ENCODE results near the gene PNKP. TPM values are rescaled to one million over a fixed set of nuclear protein-coding genes. Genes with fewer than 3 reads are reported as not detected.

The PNKP gene
- total RNA-seq, 1 donor from 2014 or later, result 46.3 TPM

DNA sequence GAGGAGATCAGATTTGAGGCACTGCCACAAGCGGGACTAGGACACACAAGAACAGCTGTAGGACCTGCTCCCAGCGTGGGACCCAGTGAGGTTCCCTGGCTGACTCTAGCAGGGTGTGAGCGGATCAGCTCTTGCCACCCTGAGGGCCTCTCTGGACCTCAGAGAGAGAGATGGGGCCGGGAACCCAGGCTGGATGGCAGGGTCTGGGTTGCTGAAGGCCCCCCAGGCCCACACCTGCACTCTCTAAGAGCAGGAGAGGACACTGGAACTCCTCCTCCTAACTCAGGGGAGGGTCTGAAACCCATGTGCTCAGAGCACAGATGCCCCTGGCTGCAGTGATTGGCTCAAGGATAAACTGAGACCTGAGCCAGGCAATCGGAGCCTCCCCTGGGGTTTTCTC is 42.8 kb upstream of the PNKP start:
- H3K36me3 ChIP-seq, result peaks cover 25 to 45% of the 10 kb centered on the region in 2 donors
- intact Hi-C loops (cut with DNase I), result no loop called here
- TF ChIP-seq, protein P1, sequence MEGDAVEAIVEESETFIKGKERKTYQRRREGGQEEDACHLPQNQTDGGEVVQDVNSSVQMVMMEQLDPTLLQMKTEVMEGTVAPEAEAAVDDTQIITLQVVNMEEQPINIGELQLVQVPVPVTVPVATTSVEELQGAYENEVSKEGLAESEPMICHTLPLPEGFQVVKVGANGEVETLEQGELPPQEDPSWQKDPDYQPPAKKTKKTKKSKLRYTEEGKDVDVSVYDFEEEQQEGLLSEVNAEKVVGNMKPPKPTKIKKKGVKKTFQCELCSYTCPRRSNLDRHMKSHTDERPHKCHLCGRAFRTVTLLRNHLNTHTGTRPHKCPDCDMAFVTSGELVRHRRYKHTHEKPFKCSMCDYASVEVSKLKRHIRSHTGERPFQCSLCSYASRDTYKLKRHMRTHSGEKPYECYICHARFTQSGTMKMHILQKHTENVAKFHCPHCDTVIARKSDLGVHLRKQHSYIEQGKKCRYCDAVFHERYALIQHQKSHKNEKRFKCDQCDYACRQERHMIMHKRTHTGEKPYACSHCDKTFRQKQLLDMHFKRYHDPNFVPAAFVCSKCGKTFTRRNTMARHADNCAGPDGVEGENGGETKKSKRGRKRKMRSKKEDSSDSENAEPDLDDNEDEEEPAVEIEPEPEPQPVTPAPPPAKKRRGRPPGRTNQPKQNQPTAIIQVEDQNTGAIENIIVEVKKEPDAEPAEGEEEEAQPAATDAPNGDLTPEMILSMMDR (IDR thresholded peaks at IDR 0.05), result no peak

DNA sequence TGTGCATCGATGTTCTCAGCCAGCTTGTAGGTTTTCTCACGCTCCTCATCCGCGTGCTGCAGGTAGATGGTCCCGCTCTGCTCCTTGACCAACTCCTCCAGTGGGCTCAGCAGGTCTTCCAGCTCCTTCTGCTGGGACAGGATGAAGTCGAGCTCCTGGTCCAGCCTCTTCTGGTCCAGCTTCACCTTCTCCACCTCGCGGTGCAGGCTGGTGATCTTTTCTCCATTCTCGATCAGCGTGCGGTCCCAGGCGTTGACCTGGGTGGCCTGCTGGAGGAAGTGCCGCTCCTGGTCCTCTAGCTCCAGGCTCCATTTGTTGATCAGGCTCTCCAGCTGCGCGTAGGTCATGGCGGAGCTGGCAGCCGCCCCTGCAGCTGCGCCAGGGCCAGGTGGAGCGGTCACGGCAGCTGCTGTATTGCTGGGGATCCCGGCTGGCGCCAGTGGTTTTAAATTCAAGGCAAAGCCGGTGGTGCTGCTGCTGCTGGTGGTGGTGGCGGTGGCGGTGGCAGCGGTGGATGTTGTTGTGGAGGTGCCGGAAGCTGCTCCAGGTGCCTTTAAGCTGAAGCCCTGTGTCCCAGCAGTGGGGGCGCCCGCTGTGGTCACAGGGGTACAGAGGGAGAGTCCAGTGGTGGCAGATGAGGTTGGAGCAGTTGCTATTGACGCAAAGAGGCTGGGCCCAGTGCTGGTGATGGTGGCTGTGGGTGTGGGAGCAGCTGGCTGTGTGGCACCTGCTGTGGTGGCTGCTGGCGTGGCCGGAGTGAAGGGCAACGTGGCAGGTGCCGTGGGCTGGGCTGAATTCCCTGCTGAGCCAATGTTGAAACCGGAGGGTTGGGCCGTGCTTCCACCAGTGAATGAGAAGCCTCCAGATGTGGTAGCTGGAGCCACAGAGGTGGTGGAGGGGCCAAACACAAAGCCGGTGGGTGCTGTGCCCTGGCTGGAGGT is 41.4 kb upstream of the PNKP start:
- H3K4me3 ChIP-seq, result no peak overlapping the region
- intact Hi-C loops (cut with DNase I), result no loop called here
- H3K36me3 ChIP-seq, result peaks cover 25 to 37% of the 10 kb centered on the region in 2 donors
- no peak overlapping the region for H3K27ac ChIP-seq
- H3K27me3 ChIP-seq, result no peaks in the 10 kb centered on the region
- H3K4me1 ChIP-seq, result peaks cover 7 to 10% of the 10 kb centered on the region in 2 donors
- TF ChIP-seq, protein P1 (IDR thresholded peaks at IDR 0.05), result no peak
- DNase-seq (ENCODE audit: low spot score in 2 of 2), result no peak
- H3K9me3 ChIP-seq, result no peaks in the 10 kb centered on the region

More for the DNA sequence above, 42.8 kb upstream of the PNKP start:
- no peak for DNase-seq (ENCODE audit: low spot score in 2 of 2)
- H3K4me3 ChIP-seq, result no peak overlapping the region
- H3K27ac ChIP-seq, result peak overlapping the region; percentile 62 to 73
- H3K27me3 ChIP-seq, result no peaks in the 10 kb centered on the region
- H3K4me1 ChIP-seq, result peaks cover 7 to 10% of the 10 kb centered on the region in 2 donors
- no peaks in the 10 kb centered on the region for H3K9me3 ChIP-seq

DNA sequence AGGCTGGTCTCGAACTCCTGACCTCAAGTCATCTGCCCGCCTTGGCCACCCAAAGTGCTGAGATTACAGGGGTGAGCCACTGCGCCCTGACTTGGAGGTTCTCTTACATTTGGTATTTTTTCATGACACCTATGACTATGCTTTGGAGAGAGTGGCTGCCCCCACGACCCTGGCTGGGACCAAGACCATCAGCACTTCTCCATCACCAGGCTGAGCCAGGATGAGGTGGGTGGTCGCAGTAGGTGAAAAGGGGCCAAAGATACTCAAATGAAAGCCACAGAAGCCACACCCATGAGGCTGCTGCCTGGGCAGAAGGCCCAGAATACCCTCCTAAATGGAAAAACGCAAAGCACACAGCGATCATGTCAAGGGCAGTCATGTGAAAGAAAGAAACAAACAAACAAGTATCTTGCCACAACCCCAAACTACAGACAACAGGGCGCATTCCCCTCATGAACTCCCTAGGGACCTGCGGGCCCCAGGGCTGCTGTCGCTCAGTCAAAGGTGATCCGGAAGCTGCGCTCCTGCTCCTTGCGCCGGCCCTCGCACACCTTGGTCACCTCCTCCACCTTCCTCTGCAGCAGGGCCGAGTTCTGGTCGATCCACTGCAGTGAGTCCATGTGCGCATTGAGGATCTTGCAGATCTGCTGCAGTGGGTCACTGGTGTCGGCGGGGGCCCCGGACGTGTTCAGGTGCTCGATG is 40.5 kb upstream of the PNKP start:
- H3K9me3 ChIP-seq, result no peaks in the 10 kb centered on the region
- H3K27ac ChIP-seq, result no peak overlapping the region
- TF ChIP-seq, protein P1 (IDR thresholded peaks at IDR 0.05), result no peak
- H3K36me3 ChIP-seq, result peaks cover 25 to 31% of the 10 kb centered on the region in 2 donors
- intact Hi-C loops (cut with DNase I), result no loop called here
- H3K27me3 ChIP-seq, result no peaks in the 10 kb centered on the region
- H3K4me1 ChIP-seq, result peaks cover 7 to 10% of the 10 kb centered on the region in 2 donors
- no peak overlapping the region for H3K4me3 ChIP-seq
- DNase-seq (ENCODE audit: low spot score in 2 of 2), result no peak

DNA sequence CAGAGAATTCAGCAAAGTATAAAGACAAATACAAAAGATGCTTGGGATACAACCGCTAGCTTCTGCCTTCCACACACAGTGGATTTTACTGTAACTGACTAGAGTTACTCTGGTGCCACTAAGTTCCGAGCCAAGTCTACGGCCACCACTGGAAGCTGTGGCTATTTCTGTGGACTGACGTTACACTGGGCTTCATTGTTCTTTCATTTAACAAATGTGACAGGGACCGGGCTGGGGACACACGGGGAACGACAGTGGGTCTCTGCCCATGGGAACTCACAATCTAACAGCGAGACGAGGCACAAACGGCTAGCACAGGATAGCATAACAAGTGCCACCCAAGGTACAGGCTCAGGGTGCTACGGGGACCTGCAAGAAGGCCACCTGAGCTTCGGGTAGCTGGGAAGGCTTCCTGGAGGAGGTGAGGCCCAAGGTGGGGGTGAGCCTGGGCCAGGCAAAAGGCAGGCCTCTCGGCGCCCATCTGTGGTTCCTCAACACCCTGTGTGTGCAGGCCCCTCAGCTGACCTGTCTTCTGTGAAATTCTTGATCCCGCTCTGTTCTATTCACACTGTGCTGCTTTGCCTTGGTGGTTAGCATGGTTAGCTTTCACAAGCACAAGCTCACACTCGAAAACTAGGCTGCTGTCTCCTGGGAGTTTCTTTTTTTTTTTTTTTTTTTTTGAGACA is 39.6 kb upstream of the PNKP start:
- Histone ChIP-seq H3K27me3 (no peaks in the 10 kb centered on the region), H3K4me1 (peaks cover 7 to 10% of the 10 kb centered on the region in 2 donors), H3K4me3 (no peak overlapping the region), H3K27ac (no peak overlapping the region), H3K9me3 (no peaks in the 10 kb centered on the region), H3K36me3 (peaks cover 25 to 31% of the 10 kb centered on the region in 2 donors)
- intact Hi-C loops (cut with DNase I), result no loop called here
- no peak for DNase-seq (ENCODE audit: low spot score in 2 of 2)
- TF ChIP-seq, protein P1 (IDR thresholded peaks at IDR 0.05), result no peak

DNA sequence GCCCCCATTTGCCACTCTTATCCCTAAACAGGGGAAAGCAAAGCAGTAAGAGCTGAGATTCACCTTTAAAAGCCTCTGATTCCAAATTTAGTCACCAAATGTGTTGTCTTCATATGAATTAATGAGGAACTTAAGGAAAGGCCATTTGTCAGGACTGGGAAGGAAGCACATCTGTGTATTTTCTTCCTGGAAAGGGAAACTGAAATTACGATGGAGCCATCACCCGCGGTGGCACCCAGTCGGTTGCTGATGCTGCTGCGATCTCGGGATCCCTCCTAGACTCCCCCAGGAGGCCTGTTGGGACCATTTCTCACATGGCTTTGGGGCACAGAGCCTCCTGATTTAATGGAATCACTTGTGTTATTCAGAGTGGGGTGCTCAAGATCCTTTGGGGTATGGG is 36.8 kb upstream of the PNKP start:
- no peaks in the 10 kb centered on the region for H3K27me3 ChIP-seq
- H3K9me3 ChIP-seq, result no peaks in the 10 kb centered on the region
- peaks cover 22 to 28% of the 10 kb centered on the region in 2 donors for H3K36me3 ChIP-seq
- H3K4me3 ChIP-seq, result no peak overlapping the region
- no peak overlapping the region for H3K27ac ChIP-seq
- TF ChIP-seq, protein P1 (IDR thresholded peaks at IDR 0.05), result no peak
- DNase-seq (ENCODE audit: low spot score in 2 of 2), result no peak
- intact Hi-C loops (cut with DNase I), result no loop called here
- H3K4me1 ChIP-seq, result no peaks in the 10 kb centered on the region

Measured in ascending aorta (tissue), 2 donors.